A549 treated with DMSO at 1 μM for 4 hours (cell line): ENCODE data around the gene SUPT20HL2. TPM values are rescaled to one million over a fixed set of nuclear protein-coding genes. Genes with fewer than 3 reads are reported as not detected.

Experiments used
- total RNA-seq: library from RNA; stranded (reverse); fragments of 200-300 nt; extraction: Qiagen RNA extraction; gene quantifications from 5 replicates; pipeline ENCODE4 v1.2.3, GENCODE V29; 2022; ENCODE audit warnings: low read depth

The SUPT20HL2 gene
- not detected in 5 replicates for total RNA-seq

DNA sequence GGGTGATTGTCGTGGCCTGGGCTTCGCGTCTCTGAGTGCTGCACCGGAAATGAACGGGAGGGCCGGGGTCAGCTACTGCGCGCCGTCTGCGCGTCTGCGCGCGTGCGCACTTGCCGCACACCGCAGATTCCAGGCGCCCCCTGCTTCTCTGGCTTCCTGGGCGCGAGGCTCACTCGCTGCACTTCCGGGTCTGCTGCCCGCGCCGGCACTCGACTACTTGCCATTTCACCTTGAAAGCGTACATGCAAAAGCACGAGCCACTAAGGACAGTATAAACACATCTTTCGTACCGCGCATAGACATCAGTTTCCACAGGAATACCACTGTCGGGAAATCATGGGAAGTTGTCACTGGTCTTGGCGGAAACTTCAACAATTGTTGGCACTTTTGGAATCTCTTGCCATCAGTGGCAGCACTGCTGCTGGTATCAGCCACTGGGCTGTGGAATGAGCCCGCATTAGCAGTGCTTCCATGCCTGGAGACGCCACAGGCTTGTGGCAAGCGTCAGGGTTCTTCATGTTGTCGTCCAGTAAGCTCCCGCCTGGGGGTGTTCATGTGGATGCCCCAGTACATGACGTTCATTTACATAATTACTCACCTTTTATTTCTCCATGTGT lies at the start of gene SUPT20HL2:
TSS of gene SUPT20HL2 (minus strand) at position 51 of the 617 bp plus-strand sequence. CDS start 754 bp downstream, outside the sequence.

GRCh38 chrX:24360272-24360671 lies 46.4 kb upstream of the SUPT20HL2 start, which contains the start of gene SUPT20HL1:
TSS of gene SUPT20HL1 (plus strand) at chrX:24360639. CDS start at chrX:24362761, 2,122 bp downstream.

Other genes with a start within 250 kb of the SUPT20HL2 start
- 12.3 to 14.6 TPM (median 12.5 TPM) in 5 replicates for gene ZFX, start 164.3 kb downstream of the SUPT20HL2 start, total RNA-seq
- not detected in 5 replicates for gene SUPT20HL1, start 46.6 kb upstream of the SUPT20HL2 start, total RNA-seq
- 5.4 to 7.3 TPM (median 6.6 TPM) in 5 replicates for gene PDK3, start 151.2 kb upstream of the SUPT20HL2 start, total RNA-seq